GM21786 (cell line): ENCODE results near the gene MCOLN3.
"Not testable (repeated sequence)": the region's sequence is repeated elsewhere in the genome, so short reads cannot be mapped to it uniquely, and the experiment has no call there.

Experiments used
- ATAC-seq: cut with Tn5 transposase; IDR thresholded peaks from one replicate; pipeline ENCODE4 v1.9.1; 2021; ENCODE audit not compliant: unreplicated experiment

Gene MCOLN3

DNA sequence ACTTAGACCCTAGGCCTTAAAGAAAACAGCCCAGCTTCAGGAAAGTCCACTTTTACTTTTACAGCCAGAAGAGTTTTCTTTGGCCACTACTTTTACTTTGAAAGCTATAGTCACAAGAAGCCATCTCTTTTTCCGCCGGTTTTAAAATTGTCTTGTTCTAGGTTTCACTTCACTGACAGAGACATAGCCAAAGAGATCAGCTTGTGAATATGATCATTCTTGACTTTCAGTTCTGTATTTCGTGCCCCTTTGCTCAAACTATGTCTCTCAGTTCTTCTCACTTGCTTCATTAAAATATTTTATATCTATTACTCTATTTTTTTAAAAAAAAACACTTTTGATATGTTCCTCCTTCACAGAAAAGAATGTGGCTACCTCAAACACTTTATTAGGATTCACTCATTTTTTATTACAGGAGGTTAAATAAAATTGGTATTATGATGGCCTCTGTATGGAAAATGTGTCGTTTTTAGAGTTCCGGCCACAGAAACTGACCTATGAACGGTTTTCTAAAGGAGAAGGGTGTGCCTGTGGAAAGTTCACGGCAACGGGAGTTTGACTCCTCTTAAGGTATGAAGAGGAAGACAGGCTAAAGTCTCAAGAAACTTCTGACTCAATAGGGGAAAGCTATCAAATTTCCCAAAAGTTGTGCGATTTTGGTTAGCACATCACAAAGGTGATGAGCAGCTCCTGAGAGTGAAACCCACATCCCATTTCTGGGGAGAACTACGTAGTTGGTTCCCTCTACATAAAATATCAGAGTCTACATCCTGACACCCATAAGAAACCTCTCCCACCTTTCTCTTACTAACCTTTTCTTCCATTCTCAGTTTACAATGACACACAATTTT is 52.6 kb downstream of the MCOLN3 start:
- ATAC-seq, result peak; percentile 38

DNA sequence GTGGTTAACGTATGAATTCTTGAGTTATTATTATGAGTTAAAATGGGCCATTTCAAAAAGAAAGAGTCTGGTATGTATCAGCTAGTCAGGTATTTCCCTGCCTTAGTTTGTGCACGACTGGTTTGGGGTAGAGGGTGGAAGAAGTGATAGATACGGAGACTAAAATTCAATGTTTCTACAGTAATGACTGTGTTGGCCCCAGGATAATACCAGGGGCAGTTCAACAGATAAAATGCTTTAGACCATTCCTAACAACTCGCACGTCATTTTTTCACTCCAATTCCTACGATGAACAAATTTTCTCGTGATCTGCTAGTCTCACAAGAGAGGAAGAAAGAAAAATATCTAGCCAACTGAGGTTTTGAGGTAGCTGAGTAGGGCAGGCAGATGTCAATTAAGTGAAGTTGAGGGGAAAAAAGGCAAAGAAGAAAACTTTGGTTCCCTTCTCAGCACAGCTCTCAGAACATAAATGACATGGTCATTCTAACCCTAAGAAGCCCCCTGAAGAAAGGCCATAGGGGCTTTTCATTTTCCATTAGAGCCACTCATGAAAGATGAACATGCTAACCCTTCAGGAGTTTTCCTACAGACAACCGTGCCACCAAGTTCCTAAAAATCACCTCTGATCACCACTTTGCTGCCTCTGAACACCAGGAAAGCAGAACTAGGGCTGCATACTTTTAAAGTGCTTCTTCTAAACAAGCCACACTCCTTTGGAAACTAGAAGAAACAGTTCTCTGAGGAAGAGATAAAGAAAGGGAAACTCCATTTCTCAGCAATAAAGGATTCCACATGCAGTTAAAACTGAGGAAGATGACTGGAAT is 57.0 kb downstream of the MCOLN3 start:
- peak; percentile 17 for ATAC-seq

DNA sequence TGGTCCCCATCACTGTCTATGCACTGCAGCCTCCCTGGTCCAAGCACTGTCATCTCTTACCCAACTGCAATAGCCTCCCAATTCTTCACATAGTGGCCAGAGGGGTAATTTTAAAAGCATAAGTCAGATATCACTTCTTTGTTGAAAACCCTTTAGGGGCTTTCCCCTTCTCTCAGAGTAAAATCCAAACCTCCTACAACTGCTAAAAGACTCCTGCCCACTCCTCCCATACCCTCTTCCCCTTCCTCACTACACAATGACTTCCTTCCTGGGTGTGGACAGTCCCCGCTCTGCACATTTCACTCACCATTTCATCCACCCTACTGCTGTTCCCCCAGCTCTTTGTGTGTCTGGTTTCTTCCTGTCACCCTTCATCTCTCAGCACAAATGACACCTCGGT is 59.7 kb downstream of the MCOLN3 start:
- ATAC-seq, result peak; percentile 65

DNA sequence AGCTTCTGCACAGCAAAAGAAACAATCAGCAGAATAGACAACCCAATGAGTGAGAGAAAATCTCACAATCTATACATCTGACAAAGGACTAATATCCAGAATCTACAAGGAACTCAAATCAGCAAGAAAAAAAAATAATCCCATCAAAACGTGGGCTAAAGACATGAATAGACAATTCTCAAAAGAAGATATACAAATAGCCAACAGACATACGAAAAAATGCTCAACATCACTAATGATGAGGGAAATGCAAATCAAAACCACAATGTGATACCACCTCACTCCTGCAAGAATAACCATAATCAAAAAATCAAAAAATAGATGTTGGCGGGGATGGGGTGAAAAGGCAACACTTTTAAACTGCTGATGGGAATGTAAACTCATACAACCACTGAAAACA is 61.7 kb downstream of the MCOLN3 start:
- not testable (repeated sequence) for ATAC-seq

DNA sequence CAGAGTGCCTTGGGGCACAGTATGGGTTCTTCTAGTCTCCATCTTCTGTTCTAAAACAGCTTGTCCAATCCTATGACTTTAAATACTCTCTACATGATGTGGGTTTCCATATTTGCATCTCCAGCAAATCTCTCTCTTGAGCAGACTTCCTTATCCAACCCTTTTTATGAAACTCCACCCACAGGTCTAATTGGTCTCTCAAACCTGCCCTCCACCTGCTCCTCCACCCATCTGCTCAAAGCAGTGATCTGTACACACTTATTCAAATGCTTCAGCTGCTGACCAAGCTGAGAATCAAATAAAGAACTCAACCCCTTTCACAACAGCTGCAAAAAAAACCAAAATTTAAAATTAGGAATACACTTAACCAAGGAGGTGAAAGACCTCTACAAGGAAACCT is 62.9 kb downstream of the MCOLN3 start:
- no peak for ATAC-seq

DNA sequence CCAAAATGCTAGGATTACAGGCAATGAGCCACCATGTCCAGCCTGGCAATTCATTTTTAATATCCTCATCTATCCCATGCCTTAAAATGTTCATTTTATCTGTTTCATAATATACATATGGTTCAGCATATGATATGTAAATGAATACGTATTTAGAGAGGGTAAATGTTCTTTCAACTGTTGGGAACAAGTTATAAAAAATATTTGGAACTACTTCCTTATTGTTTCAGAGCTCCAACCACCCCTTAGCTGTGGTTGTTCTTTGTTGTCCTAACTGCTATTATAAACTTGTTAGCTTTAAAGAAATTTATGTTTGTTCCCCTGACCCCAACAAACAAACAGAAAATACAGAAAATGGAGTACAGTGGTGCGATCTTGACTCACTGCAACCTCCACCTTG is 65.9 kb downstream of the MCOLN3 start:
- ATAC-seq, result no peak

DNA sequence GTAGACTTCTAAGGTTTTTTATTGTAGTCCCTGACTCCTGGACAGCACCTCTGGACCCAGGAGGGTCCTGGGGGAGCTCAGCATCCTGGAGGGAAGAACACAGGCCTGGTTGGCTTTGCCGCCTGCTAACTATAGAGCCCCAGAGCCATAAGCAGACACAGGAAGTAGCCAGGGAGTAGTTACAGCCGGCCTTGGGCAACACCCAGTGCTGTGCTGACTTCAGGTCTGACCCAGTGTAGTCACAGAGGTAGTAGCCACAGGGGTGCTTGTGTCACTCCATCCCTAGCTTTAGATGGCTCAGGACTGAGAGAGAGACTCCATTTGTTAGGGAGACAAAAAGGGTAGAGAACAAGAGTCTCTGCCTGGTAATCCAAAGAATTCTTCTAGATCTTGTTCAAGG is 73.3 kb downstream of the MCOLN3 start:
- peak; percentile 37 for ATAC-seq

DNA sequence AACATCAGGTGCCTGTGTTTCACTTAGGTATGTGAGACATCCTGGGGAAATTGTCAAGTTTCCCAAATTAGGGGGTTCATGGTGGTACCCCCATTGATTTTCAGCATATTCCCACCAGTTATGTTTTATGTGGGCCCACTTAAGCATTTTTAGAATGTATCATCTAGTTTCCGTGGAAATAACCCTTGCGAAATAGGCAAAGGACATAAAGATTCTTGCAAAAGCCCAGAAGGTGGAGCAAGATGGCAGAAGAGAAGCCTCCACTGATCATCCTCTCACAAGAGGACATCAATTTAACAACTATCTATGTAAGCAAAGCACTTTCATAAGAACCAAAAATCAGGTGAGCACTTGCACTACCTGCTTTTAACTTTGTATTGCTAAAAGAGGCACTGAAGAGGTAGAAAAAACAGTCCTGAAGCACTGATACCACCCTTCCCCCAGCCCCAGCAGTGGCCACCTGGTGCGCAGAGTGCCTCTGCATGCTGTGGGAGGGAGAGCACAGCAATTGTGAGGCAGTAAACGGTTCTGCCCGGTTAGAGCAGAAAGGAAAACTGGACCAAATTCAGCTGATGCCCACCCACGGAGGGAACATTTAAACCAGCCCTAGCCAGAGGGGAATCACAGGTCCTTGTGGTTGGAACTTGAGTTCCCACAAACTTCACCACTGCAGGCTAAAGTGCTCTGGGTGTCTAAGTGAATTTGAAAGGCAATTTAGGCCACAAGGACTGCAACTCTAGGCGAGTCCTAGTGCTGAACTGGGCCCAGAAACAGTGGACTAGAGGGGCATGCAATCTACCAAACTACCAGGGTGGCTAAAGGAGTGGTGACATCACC is 74.6 kb downstream of the MCOLN3 start:
- ATAC-seq, result peak; percentile 31

DNA sequence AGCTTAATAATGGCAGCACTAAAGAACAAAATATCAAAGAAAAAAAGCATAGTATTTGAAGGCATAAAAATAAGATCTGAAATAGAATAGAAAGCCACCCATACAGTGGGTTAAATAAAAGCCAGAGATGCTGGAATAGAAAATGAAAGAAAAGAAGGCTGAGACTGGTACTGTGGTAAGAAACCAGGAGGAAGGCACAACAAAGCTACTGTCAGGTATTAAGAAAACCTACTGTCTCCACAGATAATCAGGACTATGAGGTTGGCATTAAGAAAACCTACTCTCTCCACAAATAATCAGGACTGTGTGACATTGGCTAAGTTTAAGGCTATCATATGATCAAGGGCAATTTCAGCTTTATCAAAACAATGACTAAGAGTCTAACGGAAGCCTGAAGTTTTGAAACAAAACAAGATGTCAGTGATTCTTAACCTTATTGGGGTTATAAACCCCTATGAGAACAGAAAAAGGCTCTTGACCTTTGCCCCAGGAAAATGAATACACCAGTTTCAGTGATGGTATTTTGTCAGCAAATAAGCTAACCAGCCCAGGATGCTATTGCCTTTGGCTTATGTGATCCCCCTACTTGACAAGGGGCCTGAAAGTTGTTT is 75.8 kb downstream of the MCOLN3 start:
- ATAC-seq, result peak; percentile 35

DNA sequence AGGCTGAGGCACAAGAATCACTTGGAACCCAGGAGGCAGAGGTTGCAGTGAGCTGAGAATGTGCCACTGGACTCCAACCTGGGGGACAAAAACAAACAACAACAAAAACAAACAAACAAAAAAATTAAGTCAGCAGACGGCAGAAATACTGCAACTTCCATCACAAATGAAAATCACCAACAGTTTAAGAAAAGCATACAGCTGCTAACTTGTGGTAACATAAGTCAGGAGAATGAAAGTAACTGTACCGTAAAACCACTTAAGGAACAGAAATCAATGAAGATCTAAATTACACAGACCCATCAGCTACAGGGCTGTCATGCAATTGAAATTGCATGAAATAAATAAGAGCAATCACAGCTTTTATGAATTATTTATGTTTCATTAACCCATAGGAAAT is 76.3 kb downstream of the MCOLN3 start:
- peak; percentile 25 for ATAC-seq

DNA sequence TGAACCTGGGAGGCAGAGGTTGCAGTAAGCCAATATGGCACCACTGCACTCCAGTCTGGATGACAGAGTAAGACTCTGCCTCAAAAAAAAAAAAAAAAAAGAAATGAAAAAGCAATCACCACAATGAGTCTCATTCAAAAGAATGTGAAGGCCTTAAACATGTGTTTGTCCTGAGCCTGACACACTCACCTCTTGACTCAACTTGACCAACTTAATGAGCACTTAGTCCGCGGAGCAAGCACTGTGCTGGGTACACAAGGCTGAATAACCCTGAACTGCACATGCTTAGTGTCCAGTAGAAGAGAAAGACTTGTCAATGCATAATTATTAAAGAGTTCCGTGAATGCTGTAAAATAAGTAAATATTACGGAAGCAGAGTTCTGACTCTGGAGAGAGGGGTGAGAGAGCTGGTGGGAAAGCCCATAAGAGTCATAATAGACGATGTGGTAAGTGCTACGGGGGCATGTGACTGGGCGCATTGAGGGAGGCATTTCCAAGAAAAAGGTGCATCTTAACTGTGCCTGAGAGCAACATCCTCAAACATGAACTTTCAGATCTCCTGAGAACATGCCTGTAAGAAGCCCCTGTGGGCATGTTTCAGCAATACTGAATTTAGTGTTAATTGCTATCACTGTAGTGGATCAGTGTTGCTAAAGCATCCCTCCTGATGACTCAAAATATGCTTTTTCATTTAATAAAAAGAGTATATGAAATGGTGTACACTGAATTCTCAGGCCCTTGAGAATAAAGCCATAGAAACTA is 78.6 kb downstream of the MCOLN3 start:
- ATAC-seq, result peak; percentile 49

DNA sequence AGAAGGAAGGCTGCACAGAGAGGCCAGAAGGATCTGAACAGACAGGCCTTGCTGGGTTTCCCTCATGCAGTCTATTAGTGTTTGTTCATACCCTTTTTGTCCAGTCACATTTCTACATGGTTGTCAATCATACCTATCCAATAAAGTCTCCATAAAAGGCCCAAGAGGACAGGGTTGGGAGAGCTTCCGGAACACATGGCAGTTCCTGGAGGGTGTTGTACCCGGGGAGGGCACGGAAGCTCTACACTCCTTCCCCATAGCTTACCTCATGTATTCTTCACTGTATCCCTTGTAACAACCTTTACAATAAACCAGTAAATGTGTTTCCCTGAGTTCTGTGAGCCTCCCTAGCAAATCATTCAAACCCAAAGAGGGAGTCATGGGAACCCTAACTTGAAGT is 79.4 kb downstream of the MCOLN3 start:
- no peak for ATAC-seq

DNA sequence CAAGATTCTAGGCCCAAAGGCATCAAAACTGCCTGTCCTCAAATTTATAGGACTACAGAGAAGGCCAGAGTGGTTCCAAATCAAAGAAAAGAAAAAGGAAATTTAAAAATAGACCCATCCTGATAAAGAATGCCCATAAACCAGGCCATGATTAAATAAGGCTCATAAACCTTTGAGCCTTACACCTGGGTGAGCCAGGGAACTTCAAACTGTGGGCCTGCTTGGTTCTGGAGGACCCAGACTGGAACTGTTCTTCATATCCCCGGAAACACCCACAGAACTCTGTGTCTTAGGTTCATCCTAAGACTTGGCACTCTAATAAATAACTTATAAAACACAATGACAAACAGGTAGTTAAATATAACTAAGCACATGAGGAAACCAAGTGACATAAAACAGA is 80.2 kb downstream of the MCOLN3 start:
- ATAC-seq, result no peak
